H9 (cell line): ENCODE data around the gene DEUP1. TPM values are rescaled to one million over a fixed set of nuclear protein-coding genes. Genes with fewer than 3 reads are reported as not detected.

Experiments used
- DNase-seq: peaks from one replicate; pipeline ENCODE4 v3.0.0-alpha.2; 2017
- H2AFZ ChIP-seq: one replicate; pipeline ENCODE4 v1.6.1; 2013; ENCODE audit warnings: mild to moderate bottlenecking, low read length, control low read depth, moderate library complexity
- H2AK5ac ChIP-seq: 2 replicates; pipeline ENCODE4 v1.6.1; 2013; ENCODE audit warnings: low read length, control low read depth, mixed read lengths; ENCODE audit not compliant: insufficient read length
- H2BK120ac ChIP-seq: one replicate; pipeline ENCODE4 v1.6.1; 2013; ENCODE audit warnings: low read depth, mild to moderate bottlenecking, low read length, control low read depth, inconsistent platforms; ENCODE audit not compliant: poor library complexity, severe bottlenecking
- H2BK12ac ChIP-seq: 2 replicates; pipeline ENCODE4 v1.6.1; 2013; ENCODE audit warnings: low read length, control low read depth, mixed read lengths, low read depth; ENCODE audit not compliant: insufficient read length
- H2BK15ac ChIP-seq: 2 replicates; pipeline ENCODE4 v1.6.1; 2013; ENCODE audit warnings: low read depth, low read length, control low read depth
- H2BK20ac ChIP-seq: one replicate; pipeline ENCODE4 v1.6.1; 2013; ENCODE audit warnings: low read depth, mild to moderate bottlenecking, low read length, control low read depth, inconsistent platforms; ENCODE audit not compliant: poor library complexity, severe bottlenecking
- H2BK5ac ChIP-seq: 2 replicates; pipeline ENCODE4 v1.6.1; 2013; ENCODE audit warnings: low read length, control low read depth, mixed read lengths; ENCODE audit not compliant: insufficient read length
- H3K14ac ChIP-seq: 2 replicates; pipeline ENCODE4 v1.6.1; 2013; ENCODE audit warnings: low read length, control low read depth; ENCODE audit not compliant: insufficient read depth
- H3K18ac ChIP-seq: 2 replicates; pipeline ENCODE4 v1.6.1; 2013; ENCODE audit warnings: low read depth, mild to moderate bottlenecking, mixed read lengths, low read length, control low read depth; ENCODE audit not compliant: insufficient read length
- H3K23ac ChIP-seq: 2 replicates; pipeline ENCODE4 v1.6.1; 2013; ENCODE audit warnings: low read length, control low read depth, mixed read lengths, low read depth; ENCODE audit not compliant: insufficient read length
- H3K23me2 ChIP-seq: 2 replicates; pipeline ENCODE4 v1.6.1; 2013; ENCODE audit warnings: low read depth, mild to moderate bottlenecking, mixed read lengths, low read length, control low read depth; ENCODE audit not compliant: insufficient read length, poor library complexity, severe bottlenecking
- H3K27ac ChIP-seq: 2 replicates; pipeline ENCODE4 v1.5.1; 2013; ENCODE audit warnings: low read length, control low read depth, mixed read lengths, low read depth; ENCODE audit not compliant: insufficient read length
- H3K27me3 ChIP-seq: 2 replicates; pipeline ENCODE4 v1.6.1; 2013; ENCODE audit warnings: low read length, control low read depth, inconsistent platforms; ENCODE audit not compliant: insufficient read depth
- H3K4ac ChIP-seq: 2 replicates; pipeline ENCODE4 v1.6.1; 2013; ENCODE audit warnings: low read depth, mild to moderate bottlenecking, control low read depth, inconsistent platforms, low read length, moderate library complexity
- H3K4me1 ChIP-seq: 2 replicates; pipeline ENCODE4 v1.6.1; 2013; ENCODE audit warnings: low read length, control low read depth, inconsistent platforms; ENCODE audit not compliant: insufficient read depth
- H3K4me2 ChIP-seq: 2 replicates; pipeline ENCODE4 v1.6.1; 2013; ENCODE audit warnings: low read length, control low read depth, mixed read lengths; ENCODE audit not compliant: insufficient read length, insufficient read depth
- H3K56ac ChIP-seq: 2 replicates; pipeline ENCODE4 v1.6.1; 2013; ENCODE audit warnings: low read depth, mild to moderate bottlenecking, mixed read lengths, low read length, control low read depth; ENCODE audit not compliant: insufficient read length
- H3K79me1 ChIP-seq: 2 replicates; pipeline ENCODE4 v1.6.1; 2013; ENCODE audit warnings: low read depth, mild to moderate bottlenecking, moderate library complexity, low read length, control low read depth, inconsistent platforms; ENCODE audit not compliant: insufficient read depth, poor library complexity, severe bottlenecking
- H3K79me2 ChIP-seq: 2 replicates; pipeline ENCODE4 v1.6.1; 2013; ENCODE audit warnings: low read length, control low read depth, inconsistent platforms; ENCODE audit not compliant: insufficient read depth
- H3K9ac ChIP-seq: 2 replicates; pipeline ENCODE4 v1.6.1; 2013; ENCODE audit warnings: low read length, control low read depth, mixed read lengths; ENCODE audit not compliant: insufficient read length; ENCODE audit errors: extremely low read depth
- H3K9me3 ChIP-seq: one replicate; pipeline ENCODE4 v1.6.1; 2013; ENCODE audit warnings: low read depth, low read length, inconsistent platforms; ENCODE audit not compliant: control insufficient read depth
- H3T11ph ChIP-seq: one replicate; pipeline ENCODE4 v1.6.1; 2013; ENCODE audit warnings: mild to moderate bottlenecking, low read length, control low read depth, inconsistent platforms
- H4K20me1 ChIP-seq: one replicate; pipeline ENCODE4 v1.6.1; 2013; ENCODE audit not compliant: control insufficient read depth, insufficient read length, insufficient read depth
- H4K5ac ChIP-seq: 2 replicates; pipeline ENCODE4 v1.6.1; 2013; ENCODE audit warnings: low read depth, mild to moderate bottlenecking, mixed read lengths, low read length, control low read depth; ENCODE audit not compliant: insufficient read length
- H4K8ac ChIP-seq: replicated peaks from 2 replicates; pipeline ENCODE4 v1.6.1; 2013; ENCODE audit warnings: low read length, control low read depth, mixed read lengths, low read depth; ENCODE audit not compliant: insufficient read length
- H4K91ac ChIP-seq: 2 replicates; pipeline ENCODE4 v1.6.1; 2013; ENCODE audit warnings: low read depth, mild to moderate bottlenecking, moderate library complexity, mixed read lengths, low read length, control low read depth; ENCODE audit not compliant: insufficient read length
- H3K27ac Mint-ChIP-seq, 3 experiments: 2 replicates in 2 of 3; 3 replicates in 1 of 3; pipeline ENCODE4 v1.8.0; 2020 to 2021; ENCODE audit warnings: mixed read lengths in 3 of 3, mild to moderate bottlenecking in 1 of 3, moderate library complexity in 1 of 3
- H3K27me3 Mint-ChIP-seq: 2 replicates; pipeline ENCODE4 v1.8.0; 2021; ENCODE audit warnings: low read depth, mild to moderate bottlenecking, moderate library complexity, mixed read lengths
- H3K36me3 Mint-ChIP-seq, 3 experiments: 2 replicates in 2 of 3; 3 replicates in 1 of 3; pipeline ENCODE4 v1.8.0; 2020 to 2021; ENCODE audit warnings: low read depth in 3 of 3, mixed read lengths in 3 of 3; ENCODE audit not compliant: insufficient read depth in 1 of 3
- H3K4me1 Mint-ChIP-seq, 2 experiments: 2 replicates each; pipeline ENCODE4 v1.8.0; 2020; ENCODE audit warnings: mixed read lengths in 2 of 2
- H3K4me3 Mint-ChIP-seq, 2 experiments: 2 replicates in 1 of 2; 3 replicates in 1 of 2; pipeline ENCODE4 v1.8.0; 2020 to 2021; ENCODE audit warnings: mild to moderate bottlenecking in 2 of 2, mixed read lengths in 2 of 2, moderate library complexity in 1 of 2
- H3K9me3 Mint-ChIP-seq, 2 experiments: 2 replicates in 1 of 2; 3 replicates in 1 of 2; pipeline ENCODE4 v1.8.0; 2020; ENCODE audit warnings: mild to moderate bottlenecking in 2 of 2, mixed read lengths in 2 of 2, moderate library complexity in 1 of 2
- CTCF ChIP-seq: fragments of 200-600 bp; sonication (generic); conservative IDR thresholded peaks from 3 replicates; pipeline ENCODE4 v1.8.0; 2021; ENCODE audit warnings: antibody characterized with exemption, mild to moderate bottlenecking
- WGBS: extraction: QIAGEN DNeasy Blood & Tissue Kit; methylation state at CpG from one replicate; pipeline ENCODE4 v1.1.7; 2013; ENCODE audit warnings: missing lambda C conversion rate, low lambda C conversion rate, mixed read lengths; ENCODE audit not compliant: insufficient read length; ENCODE audit errors: extremely low coverage; 5-methylcytosine and 5-hydroxymethylcytosine counted together
- total RNA-seq: library from RNA; stranded (reverse); gene quantifications from 2 replicates; pipeline ENCODE4 v1.2.1, GENCODE V29; 2021

Gene DEUP1
- total RNA-seq, 1 experiment from 2014 or later = 0.22 TPM

- Mint-ChIP-seq H3K9me3 (peaks cover 1 to 2% of the 10 kb centered on the region in 2 experiments; a peak in 1 of 5 replicates), H3K4me1 (peaks cover 53 to 57% of the 10 kb centered on the region in 2 experiments), H3K4me3 (no peak overlapping the region), H3K27me3 (no peaks in the 10 kb centered on the region), H3K27ac (no peak overlapping the region), H3K36me3 (peaks cover 14 to 27% (median 19%) of the 10 kb centered on the region in 3 experiments)
- no peak overlapping the region for H2BK5ac ChIP-seq
- H3K9me3 ChIP-seq = no peaks in the 10 kb centered on the region
- no peak overlapping the region for H3T11ph ChIP-seq
- peak overlapping the region; percentile 36; the same call in 1 of the 2 replicates for H3K14ac ChIP-seq
- no peak overlapping the region for H3K4ac ChIP-seq
- H3K23me2 ChIP-seq = no peaks in the 10 kb centered on the region
- H3K4me2 ChIP-seq = no peak overlapping the region
- no peak overlapping the region for H3K23ac ChIP-seq
- H3K18ac ChIP-seq = no peak overlapping the region
- H3K4me1 ChIP-seq = peaks cover 14% of the 10 kb centered on the region; the same call in 1 of the 2 replicates
- no peak overlapping the region for H2AK5ac ChIP-seq
- H2BK20ac ChIP-seq = no peak overlapping the region
- no peak for DNase-seq
- H3K79me1 ChIP-seq = no peaks in the 10 kb centered on the region
- no peaks in the 10 kb centered on the region for H3K27me3 ChIP-seq
- H2BK12ac ChIP-seq = no peak overlapping the region
- no peak overlapping the region for H3K27ac ChIP-seq
- H3K56ac ChIP-seq = no peak overlapping the region
- H3K79me2 ChIP-seq = no peaks in the 10 kb centered on the region
- no peak overlapping the region for H4K5ac ChIP-seq
- TF ChIP-seq CTCF = no peak
- no peaks in the 10 kb centered on the region for H4K20me1 ChIP-seq
- H2BK15ac ChIP-seq = no peak overlapping the region
- H4K91ac ChIP-seq = no peak overlapping the region
- H2BK120ac ChIP-seq = no peak overlapping the region
- H3K9ac ChIP-seq = no peak overlapping the region
- no CpG with 5 or more reads among the region's 6 CpGs for WGBS
- H4K8ac ChIP-seq = no peak overlapping the region
- H2AFZ ChIP-seq = no peak overlapping the region
These were observed 149.7 kb downstream of the DEUP1 start for GRCh38 chr11:93480256-93480655.
